Measurements from ENCODE around the gene CAMTA1. TPM values are rescaled to one million over a fixed set of nuclear protein-coding genes. Genes with fewer than 3 reads are reported as not detected.

CAMTA1 gene
- total RNA-seq, 1 donor from 2014 or later: 268 TPM

- Histone ChIP-seq H3K4me2 (no peak overlapping the region), H2AFZ (replicated peaks) (no peak overlapping the region), H3K9me3 (ENCODE audit: low read depth) (no peaks in the 10 kb centered on the region), H3K9ac (no peak overlapping the region), H3K4me1 (peaks cover 8% of the 10 kb centered on the region), H3K79me2 (ENCODE audit: low read depth) (no peaks in the 10 kb centered on the region), H3K27me3 (no peaks in the 10 kb centered on the region), H3K36me3 (no peaks in the 10 kb centered on the region), H3K27ac (no peak overlapping the region), H3F3A (ENCODE audit: low read depth) (no peaks in the 10 kb centered on the region), H3K4me3 (no peak overlapping the region), H4K20me1 (ENCODE audit: low read depth) (no peaks in the 10 kb centered on the region)
- H3K9me3 Mint-ChIP-seq: peaks cover 5% of the 10 kb centered on the region
- no peak overlapping the region for H3K4me3 Mint-ChIP-seq
- H3K36me3 Mint-ChIP-seq: peaks cover 27% of the 10 kb centered on the region
- H3K27me3 Mint-ChIP-seq (ENCODE audit: insufficient read depth, low read depth): no peaks in the 10 kb centered on the region
- DNase-seq (ENCODE audit: low spot score): no peak
- no peak overlapping the region for H3K27ac Mint-ChIP-seq
- peaks cover 21% of the 10 kb centered on the region for H3K4me1 Mint-ChIP-seq
- TF ChIP-seq EZH2phosphoT487 (IDR thresholded peaks at IDR 0.05) (no peak), EZH2 (IDR thresholded peaks at IDR 0.05) (no peak), CTCF (IDR thresholded peaks at IDR 0.05) (no peak)
These were observed 947.1 kb downstream of the CAMTA1 start for GRCh38 chr1:7732331-7732730.

GRCh38 chr1:7733276-7733675, 948.0 kb downstream of the CAMTA1 start:
- Mint-ChIP-seq H3K4me3 (no peak overlapping the region), H3K36me3 (peaks cover 37% of the 10 kb centered on the region), H3K4me1 (peaks cover 12% of the 10 kb centered on the region), H3K9me3 (peaks cover 5% of the 10 kb centered on the region), H3K27ac (no peak overlapping the region), H3K27me3 (ENCODE audit: insufficient read depth, low read depth) (no peaks in the 10 kb centered on the region)
- no peaks in the 10 kb centered on the region for H4K20me1 ChIP-seq (ENCODE audit: low read depth)
- no peaks in the 10 kb centered on the region for H3F3A ChIP-seq (ENCODE audit: low read depth)
- H2AFZ ChIP-seq (replicated peaks): no peak overlapping the region
- H3K27me3 ChIP-seq: no peaks in the 10 kb centered on the region
- no peak overlapping the region for H3K9ac ChIP-seq
- H3K36me3 ChIP-seq: no peaks in the 10 kb centered on the region
- H3K79me2 ChIP-seq (ENCODE audit: low read depth): no peaks in the 10 kb centered on the region
- H3K9me3 ChIP-seq (ENCODE audit: low read depth): no peaks in the 10 kb centered on the region
- H3K4me2 ChIP-seq: no peak overlapping the region
- H3K27ac ChIP-seq: no peak overlapping the region
- DNase-seq (ENCODE audit: low spot score): no peak
- TF ChIP-seq CTCF (IDR thresholded peaks at IDR 0.05): no peak
- H3K4me1 ChIP-seq: peaks cover 2% of the 10 kb centered on the region
- no peak overlapping the region for H3K4me3 ChIP-seq

GRCh38 chr1:7738044-7738443, 952.8 kb downstream of the CAMTA1 start:
- Histone ChIP-seq H3K4me2 (no peak overlapping the region), H2AFZ (replicated peaks) (no peak overlapping the region), H3F3A (ENCODE audit: low read depth) (no peaks in the 10 kb centered on the region), H3K4me3 (no peak overlapping the region), H3K27me3 (no peaks in the 10 kb centered on the region), H3K36me3 (no peaks in the 10 kb centered on the region), H3K4me1 (no peaks in the 10 kb centered on the region), H3K79me2 (ENCODE audit: low read depth) (no peaks in the 10 kb centered on the region), H3K9ac (no peak overlapping the region), H3K27ac (no peak overlapping the region), H4K20me1 (ENCODE audit: low read depth) (no peaks in the 10 kb centered on the region), H3K9me3 (ENCODE audit: low read depth) (no peaks in the 10 kb centered on the region)
- no peak for DNase-seq (ENCODE audit: low spot score)
- TF ChIP-seq CTCF (IDR thresholded peaks at IDR 0.05): no peak
- no peak for TF ChIP-seq EZH2phosphoT487 (IDR thresholded peaks at IDR 0.05)
- TF ChIP-seq EZH2 (IDR thresholded peaks at IDR 0.05): no peak
- H3K9me3 Mint-ChIP-seq: peaks cover 2% of the 10 kb centered on the region
- H3K27ac Mint-ChIP-seq: no peak overlapping the region
- H3K4me1 Mint-ChIP-seq: no peaks in the 10 kb centered on the region
- H3K4me3 Mint-ChIP-seq: no peak overlapping the region
- peaks cover 46% of the 10 kb centered on the region for H3K36me3 Mint-ChIP-seq
- no peaks in the 10 kb centered on the region for H3K27me3 Mint-ChIP-seq (ENCODE audit: insufficient read depth, low read depth)

GRCh38 chr1:7743346-7743745, 958.1 kb downstream of the CAMTA1 start:
- Histone ChIP-seq H3K27ac (no peak overlapping the region), H4K20me1 (ENCODE audit: low read depth) (no peaks in the 10 kb centered on the region), H3F3A (ENCODE audit: low read depth) (no peaks in the 10 kb centered on the region), H3K36me3 (no peaks in the 10 kb centered on the region), H3K79me2 (ENCODE audit: low read depth) (no peaks in the 10 kb centered on the region), H3K4me1 (no peaks in the 10 kb centered on the region), H3K9ac (no peak overlapping the region), H3K9me3 (ENCODE audit: low read depth) (no peaks in the 10 kb centered on the region), H3K4me3 (no peak overlapping the region), H3K27me3 (no peaks in the 10 kb centered on the region), H3K4me2 (no peak overlapping the region), H2AFZ (replicated peaks) (no peak overlapping the region)
- Mint-ChIP-seq H3K27me3 (ENCODE audit: insufficient read depth, low read depth) (no peaks in the 10 kb centered on the region), H3K9me3 (peaks cover 2% of the 10 kb centered on the region), H3K4me3 (no peak overlapping the region), H3K36me3 (peaks cover 33% of the 10 kb centered on the region), H3K4me1 (no peaks in the 10 kb centered on the region), H3K27ac (no peak overlapping the region)
- no peak for TF ChIP-seq CTCF (IDR thresholded peaks at IDR 0.05)
- no peak for TF ChIP-seq EZH2 (IDR thresholded peaks at IDR 0.05)
- no peak for TF ChIP-seq EZH2phosphoT487 (IDR thresholded peaks at IDR 0.05)
- DNase-seq (ENCODE audit: low spot score): no peak

Measured in neural progenitor cell (in vitro differentiated cells).